GM18909 (cell line): ENCODE results near the gene MFSD12.
"Not testable (repeated sequence)": the region's sequence is repeated elsewhere in the genome, so short reads cannot be mapped to it uniquely, and the experiment has no call there.

Experiments
- ATAC-seq: cut with Tn5 transposase; IDR thresholded peaks from one replicate; pipeline ENCODE4 v1.9.1; 2021; ENCODE audit warnings: mild to moderate bottlenecking; ENCODE audit not compliant: unreplicated experiment, poor library complexity

Gene MFSD12

DNA sequence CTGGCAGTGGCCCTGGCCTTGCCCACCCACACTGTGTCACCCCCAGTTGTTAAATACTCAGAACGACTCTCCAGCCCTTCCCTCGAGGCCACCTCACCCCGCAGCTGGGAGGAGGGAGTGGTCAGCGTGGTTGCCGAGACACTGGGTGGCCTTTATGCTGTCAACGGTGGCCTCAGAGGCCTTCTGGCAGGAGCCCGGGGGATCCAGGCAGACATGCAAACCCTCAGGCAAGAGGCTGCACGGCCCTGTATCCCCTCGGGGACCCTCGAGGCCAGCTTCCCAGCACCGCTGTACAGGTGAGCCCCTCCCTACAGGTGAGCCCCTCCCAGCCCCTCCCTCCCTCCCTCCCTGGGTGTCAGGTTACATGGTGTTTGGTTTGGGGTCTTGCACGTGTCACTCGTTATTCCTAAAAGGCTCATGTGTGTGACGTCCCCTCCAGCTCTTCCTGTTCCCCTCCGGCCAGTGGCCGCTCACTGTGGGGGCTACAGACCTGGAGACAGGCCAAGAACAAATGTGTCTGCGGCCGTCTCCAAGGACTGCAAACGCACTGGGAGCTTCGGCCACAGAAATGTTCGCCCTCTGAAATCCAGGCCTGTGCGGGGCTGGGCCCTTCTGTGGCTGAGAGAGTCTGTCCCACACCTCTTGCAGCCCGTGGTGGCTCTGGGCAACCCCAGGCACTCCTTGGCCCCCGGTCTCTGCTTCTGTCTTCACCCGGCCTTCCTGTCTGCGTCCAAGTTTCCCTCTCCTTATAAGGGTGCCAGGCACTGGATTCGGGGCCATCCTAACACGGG lies 18.2 kb downstream of the MFSD12 start, which contains the start of gene TEKTIP1:
Gene TEKTIP1 (plus strand): TSS at position 210 of the 791 bp plus-strand sequence. CDS start 4 bp downstream, at position 214.
- no peak for ATAC-seq

GRCh38 chr19:3538258-3538929 lies 19.0 kb downstream of the MFSD12 start:
- no peak for ATAC-seq

- ATAC-seq = no peak
Measured at GRCh38 chr19:3537438-3538240, 19.7 kb downstream of the MFSD12 start.

DNA sequence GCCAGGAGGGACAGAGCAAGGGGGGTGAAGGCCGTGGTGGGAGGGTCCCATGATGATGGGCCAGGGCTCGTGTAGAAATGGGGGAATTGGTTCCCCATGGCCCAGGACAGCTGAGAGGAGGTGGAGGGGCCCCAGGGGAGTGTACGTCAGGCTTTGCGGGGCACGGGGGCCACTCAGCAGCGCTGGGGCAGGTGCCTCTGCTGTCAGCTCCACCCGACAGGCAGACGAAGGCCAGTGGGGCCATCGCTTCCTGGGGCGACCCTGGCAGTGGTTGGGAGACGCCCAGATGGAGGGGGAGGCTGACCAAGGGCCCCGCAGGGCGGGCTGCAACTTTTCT lies 20.3 kb downstream of the MFSD12 start:
- ATAC-seq = no peak

DNA sequence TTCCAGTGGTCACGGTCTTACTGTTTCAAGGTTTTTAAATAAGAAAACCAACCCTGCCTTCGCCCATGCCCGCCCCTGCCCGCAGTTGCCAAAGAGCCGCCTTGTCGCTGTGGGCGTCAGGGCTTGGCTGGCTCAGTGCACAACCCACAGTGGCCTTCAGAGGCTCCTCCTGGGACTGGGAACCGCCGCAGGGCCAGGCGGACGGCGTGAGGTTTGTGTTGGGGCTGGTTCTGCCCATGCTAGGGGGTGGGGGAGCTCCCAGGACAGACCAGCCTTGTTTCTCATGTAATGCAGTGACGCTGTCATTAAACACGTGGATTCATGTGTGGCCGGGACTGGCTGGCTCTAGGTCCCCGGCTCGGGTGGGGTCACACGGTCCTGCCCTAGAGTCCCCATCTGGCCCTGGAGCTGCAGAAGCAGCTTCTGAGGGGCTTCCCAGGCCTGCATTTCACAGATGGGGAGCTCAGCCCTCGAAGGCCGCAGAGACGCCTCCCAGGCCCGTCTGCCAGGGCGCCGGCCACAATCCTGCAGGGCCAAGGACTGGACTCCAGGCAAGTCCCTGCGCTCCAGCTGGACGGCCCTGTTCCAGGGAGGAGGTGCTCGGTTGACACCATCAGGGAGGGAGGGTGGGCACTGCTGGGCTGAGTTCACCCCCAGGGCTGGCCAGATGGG lies 20.8 kb downstream of the MFSD12 start:
- no peak for ATAC-seq

GRCh38 chr19:3535981-3536380 lies 21.4 kb downstream of the MFSD12 start:
- no peak for ATAC-seq

- ATAC-seq = no peak
Measured at GRCh38 chr19:3535563-3535965, 21.8 kb downstream of the MFSD12 start.

DNA sequence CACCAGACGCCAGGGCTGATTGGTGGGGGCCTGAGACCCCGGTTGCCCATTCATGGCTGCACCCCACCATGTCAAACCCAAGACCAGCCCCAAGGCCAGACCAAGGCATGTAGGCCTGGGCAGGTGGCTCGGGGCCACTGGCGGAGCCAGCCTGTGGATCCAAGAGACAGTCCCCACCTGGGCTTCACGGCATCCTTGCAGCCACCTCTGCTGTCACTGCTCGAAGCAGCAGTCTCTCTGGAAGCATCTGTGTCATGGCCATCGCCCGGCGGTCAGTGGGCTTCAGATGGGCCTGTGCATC lies 22.2 kb downstream of the MFSD12 start:
- ATAC-seq = no peak

DNA sequence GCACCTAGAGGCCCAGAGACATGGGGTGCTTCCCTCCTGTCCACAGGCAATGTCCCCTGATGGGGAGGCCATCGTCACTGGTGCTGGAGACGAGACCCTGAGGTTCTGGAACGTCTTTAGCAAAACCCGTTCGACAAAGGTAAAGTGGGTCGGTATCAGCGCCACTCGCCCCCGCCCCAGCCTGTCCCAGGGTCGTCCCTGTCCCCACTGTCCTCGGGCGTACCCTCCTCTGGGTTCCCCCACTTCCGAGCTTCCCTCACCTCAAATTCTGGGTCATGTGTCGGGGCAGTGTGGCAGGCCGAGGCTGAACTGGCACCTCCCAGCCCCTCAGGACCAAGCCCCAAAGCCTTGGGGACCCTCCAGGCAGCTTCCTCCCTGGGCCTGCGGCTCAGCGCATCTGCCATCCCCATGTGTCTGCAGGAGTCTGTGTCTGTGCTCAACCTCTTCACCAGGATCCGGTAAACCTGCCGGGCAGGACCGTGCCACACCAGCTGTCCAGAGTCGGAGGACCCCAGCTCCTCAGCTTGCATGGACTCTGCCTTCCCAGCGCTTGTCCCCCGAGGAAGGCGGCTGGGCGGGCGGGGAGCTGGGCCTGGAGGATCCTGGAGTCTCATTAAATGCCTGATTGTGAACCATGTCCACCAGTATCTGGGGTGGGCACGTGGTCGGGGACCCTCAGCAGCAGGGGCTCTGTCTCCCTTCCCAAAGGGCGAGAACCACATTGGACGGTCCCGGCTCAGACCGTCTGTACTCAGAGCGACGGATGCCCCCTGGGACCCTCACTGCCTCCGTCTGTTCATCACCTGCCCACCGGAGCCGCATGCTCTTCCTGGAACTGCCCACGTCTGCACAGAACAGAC lies 22.8 kb downstream of the MFSD12 start:
- ATAC-seq = no peak

DNA sequence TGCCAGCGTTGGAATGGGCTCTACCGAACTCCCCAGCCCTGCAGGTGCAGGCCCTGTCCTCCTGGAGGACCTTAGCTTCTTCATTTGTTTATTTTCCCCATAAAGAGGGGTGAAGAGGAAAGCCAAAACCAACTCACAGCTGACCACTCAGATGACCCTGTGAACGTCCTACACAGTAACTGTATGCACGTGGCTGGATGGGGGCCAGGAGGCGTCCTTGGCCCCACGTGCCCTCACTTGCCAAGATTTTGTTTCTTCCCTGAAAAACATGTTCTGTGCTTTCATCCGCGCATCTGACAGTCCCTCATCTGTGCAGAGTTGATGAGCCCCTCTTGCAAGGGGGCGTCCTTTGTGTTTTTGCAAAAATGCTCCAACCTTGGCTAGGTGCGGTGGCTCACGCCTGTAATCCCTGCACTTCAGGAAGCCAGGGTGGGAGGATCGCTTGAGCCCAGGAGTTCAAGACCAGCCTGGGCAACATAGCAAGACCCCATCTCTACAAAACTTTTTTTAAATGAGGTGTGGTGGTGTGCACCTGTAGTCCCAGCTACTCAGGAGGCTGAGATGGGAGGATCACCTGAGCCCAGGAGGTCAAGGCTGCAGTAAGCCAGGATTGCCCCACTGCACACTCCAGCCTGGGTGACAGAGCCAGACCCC lies 23.7 kb downstream of the MFSD12 start:
- no peak for ATAC-seq

GRCh38 chr19:3533033-3533432 lies 24.4 kb downstream of the MFSD12 start:
- no peak for ATAC-seq

- ATAC-seq = no peak
Measured at GRCh38 chr19:3532154-3532786, 25.1 kb downstream of the MFSD12 start.

DNA sequence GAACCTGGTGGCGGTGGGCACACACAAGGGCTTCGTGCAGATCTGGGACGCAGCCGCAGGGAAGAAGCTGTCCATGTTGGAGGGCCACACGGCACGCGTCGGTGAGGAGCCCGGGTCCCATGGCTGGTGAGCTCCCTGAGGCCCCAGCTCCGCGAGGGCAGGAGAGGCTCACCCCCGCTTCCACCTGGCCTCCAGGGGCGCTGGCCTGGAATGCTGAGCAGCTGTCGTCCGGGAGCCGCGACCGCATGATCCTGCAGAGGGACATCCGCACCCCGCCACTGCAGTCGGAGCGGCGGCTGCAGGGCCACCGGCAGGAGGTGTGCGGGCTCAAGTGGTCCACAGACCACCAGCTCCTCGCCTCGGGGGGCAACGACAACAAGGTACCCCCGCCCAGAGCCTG lies 25.7 kb downstream of the MFSD12 start:
- ATAC-seq = no peak

DNA sequence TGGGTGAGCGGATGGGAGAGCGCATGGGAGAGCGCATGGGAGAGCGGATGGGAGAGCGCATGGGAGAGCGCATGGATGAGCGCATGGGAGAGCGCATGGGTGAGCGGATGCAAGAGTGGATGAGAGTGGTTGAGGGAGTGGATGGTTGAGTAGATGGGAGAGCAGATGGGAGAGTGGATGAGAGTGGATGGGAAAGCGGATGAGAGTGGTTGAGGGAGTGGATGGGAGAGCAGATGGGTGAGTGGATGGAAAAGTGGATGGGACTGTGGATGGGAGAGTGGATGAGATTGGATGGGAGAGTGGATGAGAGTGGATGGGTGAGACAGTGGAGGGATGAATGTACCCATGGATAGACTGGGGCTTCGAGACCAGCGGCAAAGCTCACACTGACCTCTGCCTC lies 27.0 kb downstream of the MFSD12 start:
- ATAC-seq = no peak

DNA sequence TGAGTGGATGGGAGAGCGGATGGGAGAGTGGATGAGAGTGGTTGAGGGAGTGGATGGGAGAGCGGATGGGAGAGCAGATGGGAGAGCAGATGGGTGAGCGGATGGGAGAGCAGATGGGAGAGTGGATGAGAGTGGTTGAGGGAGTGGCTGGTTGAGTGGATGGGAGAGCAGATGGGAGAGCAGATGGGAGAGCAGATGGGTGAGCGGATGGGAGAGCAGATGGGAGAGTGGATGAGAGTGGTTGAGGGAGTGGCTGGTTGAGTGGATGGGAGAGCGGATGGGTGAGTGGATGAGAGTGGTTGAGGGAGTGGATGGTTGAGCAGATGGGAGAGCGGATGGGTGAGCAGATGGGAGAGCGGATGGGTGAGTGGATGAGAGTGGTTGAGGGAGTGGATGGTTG lies 28.1 kb downstream of the MFSD12 start:
- ATAC-seq = not testable (repeated sequence)

- no peak for ATAC-seq
Measured at GRCh38 chr19:3528539-3529211, 28.7 kb downstream of the MFSD12 start.

GRCh38 chr19:3528080-3528479 lies 29.3 kb downstream of the MFSD12 start:
- ATAC-seq = no peak

- ATAC-seq = no peak
Measured at GRCh38 chr19:3527238-3527910, 30.0 kb downstream of the MFSD12 start.
